Psoas muscle (tissue), 8 donors: Measurements from ENCODE around the gene TECTA. TPM values are rescaled to one million over a fixed set of nuclear protein-coding genes. Genes with fewer than 3 reads are reported as not detected.

ENCODE experiments used
- ATAC-seq, 4 donors: fragments of 200-7000 bp; cut with Tn5 transposase; one replicate each; pipeline ENCODE4 v1.9.1; 2020; ENCODE audit warnings: moderate library complexity in 3 of 4, mild to moderate bottlenecking in 2 of 4
- DNase-seq, 2 donors: peaks; one replicate each; pipeline ENCODE4 v3.0.0-alpha.2; 2020
- H3K27ac ChIP-seq: fragments of 200-600 bp; one replicate; pipeline ENCODE4 v1.8.0; 2022
- H3K27me3 ChIP-seq, 3 donors: fragments of 200-600 bp in 1 of 3; one replicate each; pipeline versions ENCODE4 v1.6.1 to v1.8.0; 2013 to 2022; ENCODE audit warnings: low read length in 2 of 3, mild to moderate bottlenecking in 2 of 3, moderate library complexity in 1 of 3; ENCODE audit not compliant: insufficient read depth in 3 of 3
- H3K36me3 ChIP-seq, 2 donors: fragments of 200-600 bp in 1 of 2; one replicate each; pipeline versions ENCODE4 v1.6.1 to v1.8.0; 2013 to 2022; ENCODE audit warnings: low read depth in 1 of 2, mild to moderate bottlenecking in 1 of 2, moderate library complexity in 1 of 2; ENCODE audit not compliant: insufficient read depth in 1 of 2
- H3K4me1 ChIP-seq: fragments of 200-600 bp; one replicate; pipeline ENCODE4 v1.8.0; 2022
- H3K4me3 ChIP-seq: fragments of 200-600 bp; one replicate; pipeline ENCODE4 v1.8.0; 2022; ENCODE audit warnings: mild to moderate bottlenecking
- H3K9me3 ChIP-seq: fragments of 200-600 bp; one replicate; pipeline ENCODE4 v1.8.0; 2022
- CTCF ChIP-seq: fragments of 200-600 bp; IDR thresholded peaks from one replicate; pipeline ENCODE4 v1.8.0; 2022; ENCODE audit warnings: antibody characterized with exemption
- WGBS, 3 donors: extraction: QIAGEN DNeasy Blood & Tissue Kit; methylation state at CpG; one replicate each; pipeline versions ENCODE4 v1.1.6 to v1.1.7; 2013; 5-methylcytosine and 5-hydroxymethylcytosine counted together
- intact Hi-C, 2 donors: fragments of 100-400 bp; cut with DNase I; formaldehyde crosslinking; loops; one replicate each; pipeline versions ENCODE4 v1.11.0 to v1.14.2; 2022
- polyA plus RNA-seq, 3 donors: library from polyadenylated mRNA; stranded (reverse); fragments of 200-250 nt; gene quantifications; one replicate each; pipeline ENCODE4 v1.2.3, GENCODE V29; 2013
- total RNA-seq, 4 donors: library from RNA; stranded (reverse); fragmentation: NEBNext Ultra II Directional in 2 of 4; extraction: Animal tissue kit (Norgen Biotek cat#: 25700) in 2 of 4; gene quantifications; one replicate each; pipeline versions ENCODE4 v1.2.1 to v1.2.4, GENCODE V29; 2021 to 2023
- donor health status: healthy with polysubstance abuse.
- donor health status: DM: no; HTN: no; CAD: no; lungs with moderate emphysema.
- donor health status: Bipolar disorder and iron deficiency.
- donor health status: healthy.
- donor health status: DM: yes; HTN: yes; CAD: no.
- donor health status: DM: no; HTN: no; CAD: no.
- donor health status: DM: no; HTN: no; CAD: no.
- donor health status: DM: yes; HTN: yes; CAD: no.

TECTA gene
- total and polyA plus RNA-seq, 7 donors: 0.10 to 2.6 (median 0.30) TPM

GRCh38 chr11:121058941-121059340 is 42.1 kb upstream of the TECTA start:
- Histone ChIP-seq H3K36me3 (peaks cover 0 to 73% of the 10 kb centered on the region in 2 donors), H3K27me3 (no peaks in the 10 kb centered on the region), H3K27ac (no peak overlapping the region), H3K4me3 (no peak overlapping the region), H3K4me1 (no peaks in the 10 kb centered on the region), H3K9me3 (no peaks in the 10 kb centered on the region)
- TF ChIP-seq CTCF: no peak
- ATAC-seq (no peak), DNase-seq (no peak)
- intact Hi-C loops: no loop called here
- WGBS, 3 donors: 88 to 96% (median 90%) methylated on average over 3 of the region's 3 CpGs

- 90 to 93% (median 91%) methylated on average over 3 of the region's 3 CpGs for WGBS, 3 donors
Measured at GRCh38 chr11:121059605-121060004, 41.4 kb upstream of the TECTA start.

GRCh38 chr11:121063728-121064127 is 37.3 kb upstream of the TECTA start:
- Histone ChIP-seq H3K4me3 (no peak overlapping the region), H3K9me3 (no peaks in the 10 kb centered on the region), H3K27ac (no peak overlapping the region), H3K4me1 (no peaks in the 10 kb centered on the region), H3K36me3 (peaks cover 0 to 40% of the 10 kb centered on the region in 2 donors), H3K27me3 (no peaks in the 10 kb centered on the region)
- WGBS, 3 donors: 87 to 91% (median 90%) methylated on average over 2 of the region's 2 CpGs
- ATAC-seq (no peak), DNase-seq (no peak)
- TF ChIP-seq CTCF: peak; percentile 22
- intact Hi-C loops: no loop called here

More at GRCh38 chr11:121059605-121060004, 41.4 kb upstream of the TECTA start:
- no peak for ATAC-seq
- intact Hi-C loops: no loop called here
- Histone ChIP-seq H3K4me1 (no peaks in the 10 kb centered on the region), H3K27ac (no peak overlapping the region), H3K4me3 (no peak overlapping the region), H3K27me3 (no peaks in the 10 kb centered on the region), H3K9me3 (no peaks in the 10 kb centered on the region), H3K36me3 (peaks cover 0 to 70% of the 10 kb centered on the region in 2 donors)
- TF ChIP-seq CTCF: no peak
- no peak for DNase-seq

- intact Hi-C loops: no loop called here
- 95 to 98% (median 97%) methylated on average over 3 of the region's 3 CpGs for WGBS, 3 donors
- peaks cover 0 to 18% of the 10 kb centered on the region in 2 donors for H3K36me3 ChIP-seq
- DNase-seq: no peak
- no peaks in the 10 kb centered on the region for H3K9me3 ChIP-seq
- H3K4me3 ChIP-seq: no peak overlapping the region
- H3K4me1 ChIP-seq: no peaks in the 10 kb centered on the region
- no peak overlapping the region for H3K27ac ChIP-seq
- no peak for ATAC-seq
- H3K27me3 ChIP-seq: no peaks in the 10 kb centered on the region
- TF ChIP-seq CTCF: no peak
Measured at GRCh38 chr11:121066623-121067022, 34.4 kb upstream of the TECTA start.

GRCh38 chr11:121067026-121067425 is 34.0 kb upstream of the TECTA start:
- no peak for DNase-seq
- intact Hi-C loops: no loop called here
- Histone ChIP-seq H3K27ac (no peak overlapping the region), H3K36me3 (peaks cover 0 to 14% of the 10 kb centered on the region in 2 donors), H3K4me1 (no peaks in the 10 kb centered on the region), H3K9me3 (no peaks in the 10 kb centered on the region), H3K27me3 (no peaks in the 10 kb centered on the region), H3K4me3 (no peak overlapping the region)
- no peak for TF ChIP-seq CTCF
- no peak for ATAC-seq
- WGBS, 3 donors: 78 to 82% (median 78%) methylated on average over 3 of the region's 3 CpGs
